ENCODE results near the gene CD79B. TPM values are rescaled to one million over a fixed set of nuclear protein-coding genes. Genes with fewer than 3 reads are reported as not detected.

CD79B gene
- total RNA-seq, 1 donor from 2014 or later: 4.7 TPM

DNA sequence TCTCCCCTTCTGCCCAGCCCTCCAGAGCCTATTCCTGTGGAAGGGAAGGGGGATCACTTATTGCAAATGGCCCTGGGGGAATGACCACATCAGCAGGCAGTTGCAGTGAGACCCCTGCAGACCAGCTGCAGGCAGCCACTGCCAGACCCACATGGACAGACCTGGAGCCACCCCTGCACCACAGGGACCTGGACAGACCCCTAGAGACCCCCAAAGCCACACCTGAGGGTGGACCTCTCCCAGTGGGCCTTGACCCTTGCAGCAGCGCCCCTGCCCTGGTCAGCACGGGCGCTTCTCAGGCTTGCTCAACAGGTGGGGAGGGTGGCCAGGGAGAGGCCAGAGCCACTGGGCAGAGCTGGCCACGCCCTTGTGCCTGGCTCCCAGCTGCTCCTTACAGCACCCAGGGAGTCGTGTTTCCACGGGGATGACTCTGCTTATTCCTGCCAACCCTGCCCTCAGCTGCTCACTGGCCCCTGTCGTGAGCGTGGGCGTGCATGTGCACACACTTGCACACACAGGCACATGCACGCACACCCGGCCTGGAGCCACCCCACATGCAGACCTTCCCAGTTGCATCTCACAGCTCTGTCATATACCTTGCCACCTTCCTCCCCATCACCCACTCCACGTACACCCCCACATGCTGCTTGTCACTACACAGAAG is 41.9 kb upstream of the CD79B start:
- Histone ChIP-seq H3K36me3 (no peaks in the 10 kb centered on the region), H3K4me1 (no peaks in the 10 kb centered on the region), H3K9me3 (no peaks in the 10 kb centered on the region), H3K4me3 (no peak overlapping the region), H3K27me3 (ENCODE audit: low read depth) (no peaks in the 10 kb centered on the region), H3K27ac (no peak overlapping the region)
- DNase-seq (no peak), ATAC-seq (peak in 1 of 2 donors; percentile 37)
- TF ChIP-seq, protein P1, sequence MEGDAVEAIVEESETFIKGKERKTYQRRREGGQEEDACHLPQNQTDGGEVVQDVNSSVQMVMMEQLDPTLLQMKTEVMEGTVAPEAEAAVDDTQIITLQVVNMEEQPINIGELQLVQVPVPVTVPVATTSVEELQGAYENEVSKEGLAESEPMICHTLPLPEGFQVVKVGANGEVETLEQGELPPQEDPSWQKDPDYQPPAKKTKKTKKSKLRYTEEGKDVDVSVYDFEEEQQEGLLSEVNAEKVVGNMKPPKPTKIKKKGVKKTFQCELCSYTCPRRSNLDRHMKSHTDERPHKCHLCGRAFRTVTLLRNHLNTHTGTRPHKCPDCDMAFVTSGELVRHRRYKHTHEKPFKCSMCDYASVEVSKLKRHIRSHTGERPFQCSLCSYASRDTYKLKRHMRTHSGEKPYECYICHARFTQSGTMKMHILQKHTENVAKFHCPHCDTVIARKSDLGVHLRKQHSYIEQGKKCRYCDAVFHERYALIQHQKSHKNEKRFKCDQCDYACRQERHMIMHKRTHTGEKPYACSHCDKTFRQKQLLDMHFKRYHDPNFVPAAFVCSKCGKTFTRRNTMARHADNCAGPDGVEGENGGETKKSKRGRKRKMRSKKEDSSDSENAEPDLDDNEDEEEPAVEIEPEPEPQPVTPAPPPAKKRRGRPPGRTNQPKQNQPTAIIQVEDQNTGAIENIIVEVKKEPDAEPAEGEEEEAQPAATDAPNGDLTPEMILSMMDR (IDR thresholded peaks at IDR 0.05): no peak
- intact Hi-C loops (cut with DNase I): no loop called here

GRCh38 chr17:63973247-63973646 is 41.1 kb upstream of the CD79B start:
- H3K27ac ChIP-seq: no peak overlapping the region
- no peaks in the 10 kb centered on the region for H3K9me3 ChIP-seq
- TF ChIP-seq, protein P1 (IDR thresholded peaks at IDR 0.05): no peak
- ATAC-seq: no peak
- no peaks in the 10 kb centered on the region for H3K27me3 ChIP-seq (ENCODE audit: low read depth)
- no peaks in the 10 kb centered on the region for H3K36me3 ChIP-seq
- H3K4me3 ChIP-seq: no peak overlapping the region
- intact Hi-C loops (cut with DNase I): no loop called here
- H3K4me1 ChIP-seq: no peaks in the 10 kb centered on the region
- DNase-seq: no peak

DNA sequence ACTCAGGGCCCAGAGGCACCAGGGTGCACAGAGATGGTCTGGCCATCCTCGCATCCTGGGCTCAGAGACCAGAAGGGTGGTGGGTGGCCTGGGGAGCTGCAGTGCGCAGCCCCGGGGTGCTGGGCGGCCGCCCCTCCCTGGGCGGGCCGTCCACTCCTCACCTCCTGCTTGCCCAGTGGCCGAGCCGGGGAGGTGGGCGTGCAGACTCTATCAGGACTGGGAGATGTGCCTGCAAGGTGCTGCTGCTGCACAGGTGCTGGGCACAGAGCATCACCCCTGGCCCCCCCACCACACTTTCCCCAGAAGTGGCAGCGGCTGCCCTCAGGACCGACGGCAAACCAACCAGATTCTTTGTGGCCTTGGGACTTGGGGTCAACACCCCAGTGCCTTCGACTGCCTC is 40.7 kb upstream of the CD79B start, which contains the start of gene SCN4A:
Gene SCN4A, minus strand, starts transcription at position 123 of the 400 bp plus-strand sequence. Its CDS starts 77 bp downstream, at position 46.
- ATAC-seq (no peak), DNase-seq (no peak)
- Histone ChIP-seq H3K9me3 (no peaks in the 10 kb centered on the region), H3K36me3 (no peaks in the 10 kb centered on the region), H3K27ac (no peak within 1 kb of the TSS), H3K4me3 (no peak within 1 kb of the TSS), H3K4me1 (no peaks in the 10 kb centered on the region), H3K27me3 (ENCODE audit: low read depth) (no peaks in the 10 kb centered on the region)
- intact Hi-C loops (cut with DNase I): no loop called here
- TF ChIP-seq, protein P1 (IDR thresholded peaks at IDR 0.05): no peak

DNA sequence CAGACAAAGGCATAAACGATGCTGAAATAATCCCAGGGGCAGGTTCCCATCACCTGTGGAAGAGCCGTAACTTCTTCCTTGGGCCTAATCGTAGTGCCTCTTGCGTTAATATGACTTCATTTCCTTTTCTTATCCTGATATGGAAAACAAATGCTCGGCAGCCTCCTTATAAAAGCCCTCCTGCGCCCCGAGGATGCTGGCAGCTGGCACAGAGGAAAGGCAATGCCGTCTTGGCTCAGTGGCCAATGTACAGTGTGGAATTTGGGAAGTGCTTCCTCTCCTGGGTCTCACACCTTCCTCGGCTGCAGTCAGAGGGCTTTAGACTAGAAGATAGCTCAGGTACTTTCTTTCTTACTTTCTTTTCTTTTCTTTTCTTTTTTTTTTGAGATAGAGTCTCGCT is 37.1 kb upstream of the CD79B start:
- intact Hi-C loops (cut with DNase I): no loop called here
- TF ChIP-seq, protein P1 (IDR thresholded peaks at IDR 0.05): no peak

DNA sequence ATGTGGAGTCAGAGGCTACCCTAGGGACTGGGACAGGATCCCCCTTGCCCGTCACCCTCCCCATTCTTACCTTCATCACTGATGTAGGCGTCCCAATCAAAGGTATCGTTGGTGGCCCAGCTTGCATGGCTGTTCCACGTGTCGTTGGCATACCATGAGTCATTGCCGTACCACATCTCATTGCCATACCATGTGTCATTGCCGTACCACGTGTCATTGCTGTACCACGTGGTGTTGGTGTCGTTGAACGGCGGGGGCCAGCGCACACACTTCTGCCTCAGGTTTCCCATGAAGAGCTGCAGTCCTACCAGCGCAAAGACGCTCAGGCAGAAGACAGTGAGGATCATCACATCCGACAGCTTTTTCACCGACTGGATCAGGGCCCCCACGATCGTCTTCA is 35.8 kb upstream of the CD79B start:
- Histone ChIP-seq H3K27me3 (ENCODE audit: low read depth) (no peaks in the 10 kb centered on the region), H3K4me3 (no peak overlapping the region), H3K4me1 (peaks cover 5% of the 10 kb centered on the region), H3K9me3 (no peaks in the 10 kb centered on the region), H3K36me3 (no peaks in the 10 kb centered on the region), H3K27ac (no peak overlapping the region)
- DNase-seq (no peak), ATAC-seq (no peak)
- intact Hi-C loops (cut with DNase I): no loop called here
- TF ChIP-seq, protein P1 (IDR thresholded peaks at IDR 0.05): no peak

More for the DNA sequence above, 37.1 kb upstream of the CD79B start:
- Histone ChIP-seq H3K27me3 (ENCODE audit: low read depth) (no peaks in the 10 kb centered on the region), H3K4me3 (no peak overlapping the region), H3K27ac (no peak overlapping the region), H3K4me1 (no peaks in the 10 kb centered on the region), H3K9me3 (no peaks in the 10 kb centered on the region), H3K36me3 (no peaks in the 10 kb centered on the region)
- ATAC-seq (no peak), DNase-seq (no peak)
